Activated CD4-positive, alpha-beta T cell treated with anti-CD3 and anti-CD28 coated beads for 24 hours (primary cell): ENCODE measurements around the gene CALCB.
"Not testable (repeated sequence)": the region's sequence is repeated elsewhere in the genome, so short reads cannot be mapped to it uniquely, and the experiment has no call there.

Experiments
- DNase-seq, 2 donors: peaks; one replicate each; pipeline ENCODE4 v3.0.0-alpha.2; 2020; ENCODE audit warnings: low read depth in 2 of 2

Gene CALCB, protein sequence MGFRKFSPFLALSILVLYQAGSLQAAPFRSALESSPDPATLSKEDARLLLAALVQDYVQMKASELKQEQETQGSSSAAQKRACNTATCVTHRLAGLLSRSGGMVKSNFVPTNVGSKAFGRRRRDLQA

DNA sequence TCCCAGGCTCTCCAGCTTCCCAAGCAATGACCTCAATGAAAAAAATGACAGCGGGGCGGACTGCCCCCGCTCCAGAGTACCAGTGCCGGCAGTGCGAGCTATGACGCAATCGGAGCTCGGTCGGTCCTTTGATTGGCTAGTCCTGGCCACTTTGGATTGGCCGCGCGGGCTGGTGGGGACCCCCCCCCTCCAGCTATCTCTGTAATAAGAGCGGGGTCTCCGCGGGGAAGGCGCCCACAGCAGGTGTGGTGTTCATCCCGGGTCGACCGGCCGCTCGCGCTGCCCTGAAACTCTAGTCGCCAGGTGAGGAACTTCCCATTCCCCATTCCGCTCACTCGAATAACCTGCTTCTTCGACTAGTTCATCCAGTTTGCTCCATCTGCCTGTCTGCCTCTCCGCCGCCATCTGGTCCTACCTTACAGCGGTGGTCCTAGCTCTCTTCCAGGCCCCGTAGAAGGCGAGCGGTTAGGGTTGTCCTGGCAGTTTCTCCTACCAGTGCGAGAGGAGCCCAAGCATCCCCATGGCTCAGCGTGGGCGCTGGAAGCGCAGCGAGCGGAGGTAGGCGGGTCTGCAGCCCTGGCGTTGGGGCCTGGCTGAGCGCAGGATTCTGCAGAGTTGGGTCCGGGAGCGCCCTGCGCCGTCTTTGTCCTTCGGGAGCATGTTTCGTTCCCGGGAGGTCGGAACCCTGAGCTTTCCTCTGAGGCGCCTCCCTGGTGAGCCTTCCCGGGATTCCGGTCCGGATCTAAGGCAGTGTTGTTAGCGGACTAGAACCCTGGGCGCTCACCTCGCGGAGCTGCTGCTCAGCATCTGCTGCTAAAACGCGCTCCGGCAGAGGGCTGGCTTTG lies at the start of gene CALCB:
TSS of gene CALCB (plus strand) at position 233 of the 845 bp plus-strand sequence. CDS start 1,126 bp downstream, outside the sequence.
- DNase-seq: peak in 1 of 2 donors; percentile 24

DNA sequence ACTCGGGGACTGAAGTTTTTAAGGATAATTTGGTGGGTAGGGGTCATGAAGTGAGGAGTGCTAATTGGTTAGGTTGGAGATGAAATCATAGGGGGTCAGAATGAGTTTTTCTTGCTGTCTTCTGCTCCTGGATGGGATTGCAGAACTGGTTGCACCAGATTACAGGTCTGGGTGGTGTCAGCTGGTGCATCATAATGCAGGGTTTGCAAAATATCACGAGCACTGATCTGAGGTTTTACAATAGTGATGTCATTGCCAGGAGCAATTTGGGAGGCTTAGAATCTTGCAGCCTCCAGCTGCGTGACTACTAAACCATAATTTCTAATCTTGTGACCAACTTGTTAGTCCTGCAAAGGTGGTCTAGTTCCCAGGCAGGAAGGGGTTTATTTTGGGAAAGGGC lies 46.4 kb upstream of the CALCB start:
- DNase-seq: no peak

- no peak for DNase-seq
These were observed 45.4 kb upstream of the CALCB start for GRCh38 chr11:15027956-15028355.

DNA sequence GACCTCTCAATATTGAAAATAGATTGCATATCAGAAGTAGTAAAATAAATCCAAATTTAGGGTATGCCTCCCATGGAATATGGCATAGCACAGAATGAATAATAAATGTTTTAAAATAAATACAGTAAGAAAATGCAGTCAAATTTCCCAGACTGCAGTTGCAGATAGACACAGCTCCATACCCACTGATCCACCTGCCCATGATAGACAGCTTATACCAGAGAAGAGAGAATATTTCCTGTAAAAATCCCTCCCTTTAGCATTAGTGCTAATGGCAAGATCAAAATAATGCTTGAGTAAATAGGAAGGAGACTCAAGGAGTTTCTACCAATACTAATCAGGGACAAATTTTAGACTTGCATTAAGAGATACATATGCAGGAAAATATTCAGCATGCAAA lies 45.0 kb upstream of the CALCB start:
- no peak for DNase-seq

DNA sequence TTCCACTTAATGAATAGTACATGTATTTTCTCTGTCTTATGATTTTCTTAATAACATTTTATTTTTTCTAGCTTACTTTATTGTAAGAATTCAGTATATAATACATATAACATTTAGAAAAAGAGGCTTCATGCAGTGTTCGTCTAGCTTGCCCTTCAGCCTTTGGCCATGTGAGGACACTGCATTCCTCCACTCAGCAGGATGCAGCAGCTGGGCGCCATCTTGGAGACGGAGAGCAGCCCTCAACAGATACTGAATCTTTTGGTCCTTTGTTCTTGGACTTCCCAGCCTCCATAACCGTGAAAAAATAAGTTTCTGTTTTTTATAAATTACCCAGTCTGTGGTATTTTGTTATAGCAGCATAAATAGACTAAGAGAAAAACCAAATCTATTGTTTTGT lies 41.4 kb upstream of the CALCB start:
- not testable (repeated sequence) for DNase-seq

- DNase-seq: no peak
These were observed 38.6 kb upstream of the CALCB start for GRCh38 chr11:15034687-15035267.

DNA sequence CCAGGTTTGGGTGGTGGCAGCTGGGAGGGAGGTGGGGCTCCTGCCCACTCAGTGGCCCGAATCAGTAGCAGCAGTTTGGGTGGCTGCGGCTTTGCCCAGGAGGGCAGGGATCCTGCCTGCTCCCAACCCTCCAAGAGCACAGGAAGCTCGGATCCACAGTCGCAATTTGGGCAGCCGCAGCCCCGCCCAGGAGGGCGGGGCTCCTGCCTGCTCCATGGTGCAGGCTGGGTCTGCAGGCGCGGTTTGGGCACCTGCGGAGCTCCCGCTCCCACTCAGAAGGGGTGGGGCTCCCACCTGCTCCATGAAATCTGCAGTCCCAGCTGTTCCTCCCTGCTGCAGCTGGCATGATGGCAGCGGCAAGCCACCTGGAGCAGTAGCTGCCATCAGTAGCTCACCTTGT lies 38.1 kb upstream of the CALCB start:
- no peak for DNase-seq

GRCh38 chr11:15038963-15039362 lies 34.4 kb upstream of the CALCB start:
- no peak for DNase-seq

DNA sequence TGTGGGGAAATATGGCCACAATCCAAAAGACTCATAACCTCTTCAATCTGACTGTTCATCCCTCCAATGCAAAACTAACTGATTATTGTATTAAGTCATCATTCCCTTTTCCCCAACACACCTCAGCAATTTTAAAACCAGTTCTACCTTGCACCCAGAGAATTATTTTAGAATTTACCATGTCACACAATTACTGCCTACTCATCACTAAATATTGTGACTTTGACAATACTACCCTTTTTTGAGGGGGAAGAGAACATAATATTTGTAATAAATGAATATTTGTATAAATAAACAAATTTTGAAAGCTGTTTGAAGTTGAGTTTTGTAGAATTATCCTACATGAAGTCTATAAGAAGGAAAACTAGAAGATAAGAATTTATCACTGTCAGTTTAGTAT lies 28.2 kb upstream of the CALCB start:
- no peak for DNase-seq

- no peak for DNase-seq
These were observed 27.5 kb upstream of the CALCB start for GRCh38 chr11:15045891-15046290.

DNA sequence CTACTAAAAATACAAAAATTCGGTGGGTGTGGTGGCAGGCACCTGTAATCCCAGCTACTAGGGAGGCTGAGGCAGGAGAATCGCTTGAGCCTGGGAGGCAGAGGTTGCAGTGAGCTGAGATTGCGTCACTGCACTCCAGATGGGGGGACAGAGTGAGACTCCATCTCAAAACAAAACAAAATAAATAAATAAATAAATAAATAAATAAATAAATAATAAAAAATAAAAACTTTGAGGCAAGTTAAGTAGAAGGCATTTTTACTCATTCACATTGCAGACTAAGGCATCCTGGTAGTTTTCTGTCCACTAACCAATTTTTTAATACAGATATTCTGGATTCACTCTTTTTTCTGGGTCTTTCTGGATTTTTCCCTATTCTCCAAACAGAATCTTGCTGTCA lies 26.7 kb upstream of the CALCB start:
- DNase-seq: not testable (repeated sequence)

- no peak for DNase-seq
These were observed 24.8 kb upstream of the CALCB start for GRCh38 chr11:15048616-15049015.

DNA sequence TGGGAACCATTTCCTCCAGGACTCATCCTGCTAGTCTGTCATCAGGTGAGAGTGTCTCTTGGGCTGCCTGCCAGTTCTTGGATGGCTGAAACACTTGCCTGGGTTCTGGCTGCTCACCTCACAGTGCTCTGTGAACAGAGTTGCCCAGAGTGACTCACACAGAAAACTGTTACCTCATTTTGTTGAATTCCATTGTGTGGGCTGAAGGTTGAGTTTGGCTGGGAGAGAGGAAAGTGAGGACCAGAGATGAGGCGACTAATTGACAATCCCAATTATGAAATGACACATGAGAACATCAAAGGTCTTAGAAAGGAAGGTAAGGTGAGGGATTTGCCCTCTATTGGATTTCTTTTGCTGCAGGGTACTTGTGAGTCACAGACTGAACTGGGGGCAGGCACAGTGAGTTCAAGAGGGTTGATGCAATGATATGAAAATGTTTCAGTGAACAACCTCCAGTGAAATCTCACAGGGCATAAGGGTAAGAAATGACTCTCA lies 20.2 kb upstream of the CALCB start:
- DNase-seq: no peak

DNA sequence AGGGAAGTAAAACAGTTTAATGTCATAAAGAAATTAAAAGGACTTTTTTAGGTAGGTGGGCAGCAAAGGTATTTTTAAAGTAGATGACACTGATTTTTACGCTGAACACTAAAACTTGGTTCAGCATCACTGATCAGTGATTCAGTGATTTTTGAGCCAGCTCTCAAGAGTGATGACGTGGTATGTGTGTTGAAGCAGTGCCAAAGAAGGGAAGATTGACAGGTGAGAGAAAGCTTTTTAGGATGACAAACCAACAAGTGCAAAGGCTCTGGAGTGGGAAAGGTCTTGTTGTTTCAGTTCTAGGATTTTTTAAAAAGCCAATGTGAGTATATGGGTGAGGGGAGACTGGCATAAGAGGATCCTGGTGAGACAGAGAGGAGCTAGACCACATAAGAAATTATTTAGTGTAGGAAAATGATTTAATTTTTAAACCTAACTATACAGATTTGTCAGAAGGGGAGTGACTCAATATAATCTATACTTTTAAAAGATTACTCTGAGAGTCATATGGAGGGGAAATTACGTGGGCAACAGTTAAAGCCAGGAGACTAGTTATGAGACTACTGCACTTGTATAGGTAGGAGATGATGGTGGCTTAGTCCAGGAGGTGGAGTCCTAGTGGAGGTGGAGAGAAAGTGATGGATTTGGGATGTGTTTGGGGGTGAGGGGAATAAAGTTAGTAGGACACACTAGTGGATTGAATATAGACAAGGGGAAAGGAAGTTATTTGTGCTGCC lies 17.6 kb upstream of the CALCB start:
- no peak for DNase-seq

GRCh38 chr11:15057329-15057728 lies 16.1 kb upstream of the CALCB start:
- no peak for DNase-seq

- no peak for DNase-seq
These were observed 14.1 kb upstream of the CALCB start for GRCh38 chr11:15059132-15059915.

- DNase-seq: no peak
These were observed 10.8 kb upstream of the CALCB start for GRCh38 chr11:15062599-15062998.

DNA sequence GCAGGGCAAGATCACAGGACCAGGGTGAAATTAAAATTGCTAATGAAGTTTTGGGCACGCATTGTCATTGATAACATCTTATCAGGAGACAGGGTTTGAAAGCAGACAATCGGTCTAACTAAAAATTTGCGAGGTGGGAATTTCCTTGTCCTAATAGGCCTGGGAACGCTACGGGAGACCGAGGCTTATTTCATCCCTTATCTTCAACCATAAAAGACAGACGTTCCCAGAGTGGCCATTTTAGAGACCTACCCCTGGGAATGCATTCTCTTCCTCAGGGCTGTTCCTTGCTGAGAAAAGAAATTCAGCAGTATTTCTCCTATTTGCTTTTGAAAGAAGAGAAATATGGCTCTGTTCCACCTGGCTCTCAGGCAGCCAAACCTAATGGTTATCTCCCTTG lies 3.6 kb upstream of the CALCB start:
- not testable (repeated sequence) for DNase-seq

GRCh38 chr11:15071556-15072255 lies 1.7 kb upstream of the CALCB start:
- DNase-seq: no peak

DNA sequence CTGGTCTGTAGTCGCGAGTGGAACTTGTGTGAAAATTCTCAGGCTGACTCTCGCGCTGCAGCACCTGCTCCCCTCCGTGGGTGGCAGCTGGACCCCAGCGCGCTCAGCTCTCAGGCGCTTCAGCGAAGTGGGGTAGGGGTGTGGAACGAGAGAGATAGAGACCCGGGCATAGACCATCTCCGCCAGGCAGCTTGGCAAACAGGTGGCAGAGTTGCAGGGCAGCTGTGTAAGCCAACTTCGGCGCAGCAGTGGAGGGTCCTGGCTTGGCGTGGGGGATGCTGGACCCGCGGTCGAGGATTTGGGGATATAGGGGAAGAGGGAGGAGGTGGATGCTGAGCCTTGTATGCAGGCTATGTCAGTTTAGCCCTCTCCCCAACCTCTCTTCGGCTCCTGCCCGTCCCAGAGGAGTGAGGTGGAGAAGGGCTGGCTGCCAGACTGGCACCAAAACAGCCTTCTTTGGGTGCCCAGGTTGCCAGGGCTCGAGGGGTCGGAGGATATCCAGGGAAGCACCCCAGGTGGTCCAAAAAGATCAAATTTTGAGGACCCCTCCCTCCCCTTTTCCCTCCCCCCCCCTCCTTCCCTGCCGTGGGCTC lies 746 bp upstream of the CALCB start:
- DNase-seq: no peak
